HG03280 (cell line): ENCODE data around the gene KANSL3.
"Not testable (repeated sequence)": the region's sequence is repeated elsewhere in the genome, so short reads cannot be mapped to it uniquely, and the experiment has no call there.

Source experiments
- ATAC-seq: cut with Tn5 transposase; IDR thresholded peaks from one replicate; pipeline ENCODE4 v1.9.1; 2021; ENCODE audit warnings: mild to moderate bottlenecking, moderate library complexity; ENCODE audit not compliant: unreplicated experiment

Gene KANSL3

DNA sequence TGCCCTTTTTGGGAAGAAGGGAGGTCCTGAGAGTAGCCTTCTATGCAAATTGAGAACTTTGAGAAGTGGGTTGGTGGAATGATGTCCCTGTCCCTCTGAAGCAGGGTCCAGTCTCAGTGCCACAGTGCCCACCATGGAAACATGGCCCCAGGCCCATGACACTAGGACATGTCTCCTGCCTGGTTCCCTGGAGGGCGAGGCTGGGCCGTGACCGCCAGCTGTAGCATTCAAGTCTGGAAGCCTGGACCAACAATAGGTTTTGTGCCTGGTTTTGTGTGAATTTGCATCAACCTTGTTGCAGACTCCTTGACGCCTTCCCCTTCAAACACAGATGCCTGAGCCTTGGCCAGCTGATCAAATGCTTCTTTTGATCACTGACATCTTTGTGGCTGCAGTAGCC, 74.1 kb downstream of the KANSL3 start:
- ATAC-seq = no peak

DNA sequence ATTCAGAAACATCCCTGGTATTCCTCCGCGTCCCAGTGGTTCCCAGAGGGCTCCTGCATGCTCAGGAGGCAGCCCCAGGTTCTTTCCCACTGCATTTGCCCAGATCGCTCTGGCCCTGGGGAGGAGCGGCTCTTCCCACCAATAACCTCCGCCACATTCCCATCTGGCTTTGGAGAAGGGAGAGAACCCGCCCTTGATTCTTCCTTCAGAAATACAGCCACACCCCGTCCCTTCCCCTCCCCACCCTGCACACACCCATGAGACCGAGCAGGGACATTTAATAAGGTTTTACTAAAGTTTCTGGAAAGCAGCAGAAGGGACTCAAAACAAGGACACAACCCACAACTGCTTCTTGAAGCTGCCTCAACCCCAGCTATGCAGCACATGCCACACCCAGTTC, 79.6 kb downstream of the KANSL3 start:
- ATAC-seq = no peak

DNA sequence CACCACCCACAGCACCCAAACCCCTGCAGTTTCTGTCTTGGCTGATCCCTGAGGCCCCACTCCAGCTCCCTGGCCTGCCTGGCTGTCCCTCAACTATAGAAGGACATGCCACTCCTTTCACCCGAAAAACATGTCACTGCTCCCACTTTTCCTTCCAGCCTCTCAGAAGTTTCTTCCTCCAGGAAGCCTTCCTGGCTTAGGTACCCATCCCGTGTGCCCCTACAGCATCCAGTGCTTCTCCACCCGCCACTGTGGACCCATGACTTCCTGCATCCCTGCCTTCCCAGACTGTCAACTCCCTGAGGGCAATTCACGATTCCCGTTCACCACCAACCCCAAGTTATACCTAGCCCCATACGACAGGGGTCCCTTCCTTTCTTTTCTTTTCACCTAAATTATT, 80.1 kb downstream of the KANSL3 start:
- no peak for ATAC-seq

DNA sequence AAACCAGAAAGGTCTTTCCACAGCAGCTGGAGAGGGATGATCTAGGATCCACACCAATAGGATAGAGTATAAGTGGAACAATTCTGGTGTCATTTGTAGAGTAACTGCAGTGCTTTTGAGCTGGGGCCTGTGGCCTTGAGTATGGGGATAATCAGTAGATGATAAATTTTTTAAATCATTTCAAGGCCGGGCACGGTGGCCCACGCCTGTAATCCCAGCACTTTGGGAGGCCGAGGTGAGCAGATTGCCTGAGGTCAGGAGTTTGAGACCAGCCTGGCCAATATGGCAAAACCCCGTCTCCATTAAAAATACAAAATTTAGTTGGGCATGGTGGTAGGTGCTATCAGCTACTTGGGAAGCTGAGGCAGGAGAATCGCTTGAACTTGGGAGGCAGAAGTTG, 80.7 kb downstream of the KANSL3 start:
- not testable (repeated sequence) for ATAC-seq

DNA sequence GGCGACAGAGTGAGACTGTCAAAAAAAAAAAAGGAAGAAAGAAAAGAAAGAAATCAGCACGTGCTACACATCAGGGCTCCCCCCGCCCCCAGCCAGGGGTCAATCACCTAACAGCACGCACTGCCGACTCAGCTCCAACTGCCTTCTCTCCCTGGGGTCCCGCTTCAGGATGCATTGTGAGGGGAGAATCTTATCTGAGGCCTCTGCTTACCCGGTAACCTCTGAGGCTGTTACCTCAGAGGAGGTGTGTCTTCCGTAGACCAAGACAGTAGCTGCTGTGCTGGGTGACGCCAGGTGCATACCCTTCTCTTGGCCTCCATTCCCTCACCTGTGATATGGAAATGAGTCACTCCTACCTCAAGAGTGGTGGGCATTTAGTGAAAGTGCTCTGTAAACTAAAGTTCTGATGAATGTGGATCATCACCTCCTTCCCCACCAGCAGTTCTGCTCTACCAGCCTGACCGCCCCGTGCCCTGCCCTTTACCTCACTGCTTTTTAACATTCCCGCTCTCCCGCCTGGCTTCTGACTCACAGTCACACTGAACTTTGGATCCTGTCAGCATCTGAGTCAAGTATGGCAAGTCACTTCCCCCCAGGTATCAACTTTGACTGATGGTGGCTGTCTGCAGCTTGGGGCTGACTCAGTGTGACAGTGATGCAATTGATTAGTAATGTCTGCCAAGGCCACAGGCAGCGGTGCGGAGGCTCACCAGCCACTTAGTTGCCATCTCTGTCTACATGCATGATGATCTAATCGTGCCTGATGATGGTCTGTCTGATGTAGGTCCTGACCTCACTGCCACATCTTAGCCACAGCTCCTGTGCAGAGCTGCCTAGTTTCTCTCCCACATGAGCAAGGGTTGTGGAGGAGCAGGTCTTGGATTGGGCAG, 81.4 kb downstream of the KANSL3 start:
- ATAC-seq = no peak

DNA sequence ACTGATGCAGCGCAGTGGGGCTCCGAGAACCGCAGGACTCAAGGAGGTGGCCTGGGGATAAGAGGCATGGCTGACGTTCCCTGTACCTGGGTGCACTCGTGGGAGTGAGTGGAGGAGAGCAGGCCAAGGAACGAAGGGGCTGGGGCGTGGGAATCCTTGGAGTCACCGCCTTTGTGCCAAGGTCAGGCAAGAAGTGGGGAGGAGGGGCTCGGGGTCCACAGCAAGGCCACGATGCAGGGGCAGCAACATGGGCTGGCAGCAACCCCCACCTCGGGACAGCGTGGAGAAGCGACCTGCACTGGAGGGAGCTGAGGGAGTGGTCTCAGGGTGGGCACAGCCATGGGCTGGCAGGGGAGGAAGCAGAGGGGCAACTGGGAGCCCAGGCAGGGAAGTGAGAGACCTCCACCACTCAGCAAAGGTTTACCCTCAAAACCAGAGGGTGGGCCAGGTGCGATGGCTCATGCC, 82.9 kb downstream of the KANSL3 start:
- ATAC-seq = no peak

DNA sequence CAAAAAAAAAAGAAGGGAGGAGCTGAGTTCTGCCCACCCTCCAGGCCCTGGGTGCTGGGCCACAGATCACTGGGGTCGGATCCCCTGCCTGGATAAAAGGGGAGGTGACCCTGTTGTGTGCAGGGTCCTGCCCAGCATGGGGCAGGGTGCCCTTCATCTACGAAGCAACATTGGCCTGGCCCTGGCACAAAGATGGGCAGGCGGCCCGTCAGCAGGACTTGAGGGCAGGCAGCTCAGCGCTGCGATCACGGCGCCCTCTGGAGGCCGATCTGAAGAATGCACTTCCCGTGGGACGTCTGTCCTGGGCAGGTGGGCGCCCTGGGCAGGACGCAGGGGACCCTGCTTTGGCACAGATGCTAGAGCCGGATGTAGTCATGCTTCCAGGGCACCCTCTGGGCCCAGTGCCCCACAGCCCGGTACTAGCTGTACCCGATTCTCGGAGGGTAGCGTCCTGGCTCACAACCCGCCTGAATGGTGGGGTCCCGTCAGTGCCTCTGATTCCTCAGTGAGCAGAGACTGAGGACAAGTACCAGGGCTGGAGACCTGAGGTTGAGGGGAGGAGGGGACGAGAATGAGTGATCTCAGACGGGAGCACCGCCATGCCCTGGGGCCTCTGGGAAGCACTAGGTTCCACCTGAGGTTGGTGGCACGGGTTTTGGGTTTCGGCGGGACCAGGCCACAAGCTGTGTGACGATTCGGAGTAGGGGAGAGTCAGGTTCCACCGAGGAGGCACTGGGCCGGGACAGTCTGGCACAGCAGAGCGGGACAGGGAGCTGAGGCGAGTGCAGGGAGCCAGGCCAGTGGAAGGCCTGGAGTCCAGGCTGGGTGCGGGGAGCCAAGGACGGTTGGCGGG, 83.6 kb downstream of the KANSL3 start:
- peak; percentile 61 for ATAC-seq

DNA sequence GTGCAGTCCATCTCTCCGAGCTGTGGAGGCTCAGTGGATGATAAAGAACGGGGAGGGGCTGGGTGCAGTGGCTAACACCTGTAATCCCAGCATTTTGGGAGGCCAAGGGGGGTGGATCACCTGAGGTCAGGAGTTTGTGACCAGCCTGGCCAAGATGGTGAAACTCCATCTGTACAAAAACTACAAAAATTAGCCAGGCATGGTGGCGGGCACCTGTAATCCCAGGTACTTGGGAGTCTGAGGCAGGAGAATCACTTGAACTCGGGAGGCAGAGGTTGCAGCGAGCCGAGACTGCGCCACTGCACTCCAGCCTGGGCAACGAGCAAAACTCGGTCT, 84.2 kb downstream of the KANSL3 start:
- ATAC-seq = not testable (repeated sequence)

DNA sequence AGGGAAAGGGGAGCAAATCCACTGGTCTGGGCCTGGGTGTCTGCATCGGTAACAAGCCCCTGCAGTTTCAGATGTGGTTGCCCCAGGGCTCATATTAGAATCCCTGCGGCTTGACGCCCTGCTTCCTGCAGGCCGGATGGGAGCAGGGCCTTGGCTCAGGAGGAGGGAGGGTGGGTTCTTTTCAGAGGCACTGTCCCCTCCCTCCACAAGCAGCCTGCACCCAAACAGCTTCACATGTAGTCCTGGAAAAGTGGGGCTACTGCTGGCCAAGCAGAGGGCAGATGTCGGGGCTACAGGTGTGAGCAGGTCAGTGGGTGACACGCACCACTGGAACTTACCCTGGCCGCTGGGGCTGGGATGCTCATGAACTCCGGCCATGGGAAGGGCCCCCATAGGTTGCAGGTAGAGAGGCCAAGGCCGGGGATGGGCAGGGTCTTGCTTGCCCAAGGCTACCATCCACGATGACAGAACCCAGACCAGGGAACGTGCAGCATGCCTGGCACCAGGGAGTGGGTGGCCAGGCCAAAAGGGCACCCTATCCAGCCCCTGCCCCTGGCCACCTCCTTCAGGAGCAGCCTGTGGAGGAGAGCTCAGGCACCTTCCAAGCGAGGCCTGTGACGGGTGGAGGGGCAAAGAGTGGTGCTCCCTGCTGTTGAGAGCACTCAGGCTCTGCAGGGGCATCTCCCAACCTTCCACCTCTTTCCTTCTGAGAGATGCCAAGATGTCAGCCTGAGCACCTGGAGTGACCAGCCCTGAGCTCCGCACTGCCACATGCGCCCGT, 84.7 kb downstream of the KANSL3 start:
- ATAC-seq = no peak

DNA sequence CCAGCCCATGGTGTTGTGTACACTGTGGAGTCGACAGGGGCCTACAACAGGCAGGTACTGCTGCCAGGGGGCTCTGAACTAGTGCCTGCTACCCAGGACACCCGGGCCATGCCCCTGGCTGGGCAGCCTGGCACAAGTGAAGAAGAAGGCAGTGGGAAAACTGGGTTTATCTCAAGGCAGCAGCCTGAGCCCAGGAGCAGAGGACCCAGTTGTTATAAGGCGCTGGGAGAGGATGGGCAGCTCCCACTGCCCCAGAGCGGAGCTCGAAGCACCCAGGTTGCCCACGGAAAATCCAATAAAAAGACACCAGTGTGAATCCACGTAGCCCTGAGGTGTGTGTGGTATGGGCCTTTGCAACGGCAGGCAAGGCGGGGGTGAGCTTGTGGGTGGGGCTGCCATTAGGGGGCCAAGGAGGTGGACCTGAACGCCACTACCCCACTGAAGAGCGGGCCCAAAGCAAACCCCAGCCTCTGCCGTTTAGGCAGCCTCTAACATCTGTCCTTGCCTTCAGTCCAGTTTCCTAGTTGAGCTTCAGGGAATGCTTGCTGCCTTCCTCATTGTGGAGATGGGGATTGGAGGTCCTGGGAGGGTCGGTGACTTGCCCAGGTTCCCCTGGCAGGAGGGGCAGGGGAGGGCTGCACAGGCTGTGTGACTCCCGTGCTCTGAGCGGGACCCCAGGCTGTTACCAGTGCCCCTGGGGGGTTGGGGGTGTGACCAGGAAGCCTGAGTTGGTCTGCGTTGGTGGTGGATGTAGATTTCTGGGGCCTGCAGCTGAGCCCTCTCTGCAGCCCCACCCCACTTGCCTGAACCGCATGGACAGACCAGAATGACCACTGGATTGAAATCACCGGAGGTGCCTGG, 85.6 kb downstream of the KANSL3 start:
- ATAC-seq = no peak

DNA sequence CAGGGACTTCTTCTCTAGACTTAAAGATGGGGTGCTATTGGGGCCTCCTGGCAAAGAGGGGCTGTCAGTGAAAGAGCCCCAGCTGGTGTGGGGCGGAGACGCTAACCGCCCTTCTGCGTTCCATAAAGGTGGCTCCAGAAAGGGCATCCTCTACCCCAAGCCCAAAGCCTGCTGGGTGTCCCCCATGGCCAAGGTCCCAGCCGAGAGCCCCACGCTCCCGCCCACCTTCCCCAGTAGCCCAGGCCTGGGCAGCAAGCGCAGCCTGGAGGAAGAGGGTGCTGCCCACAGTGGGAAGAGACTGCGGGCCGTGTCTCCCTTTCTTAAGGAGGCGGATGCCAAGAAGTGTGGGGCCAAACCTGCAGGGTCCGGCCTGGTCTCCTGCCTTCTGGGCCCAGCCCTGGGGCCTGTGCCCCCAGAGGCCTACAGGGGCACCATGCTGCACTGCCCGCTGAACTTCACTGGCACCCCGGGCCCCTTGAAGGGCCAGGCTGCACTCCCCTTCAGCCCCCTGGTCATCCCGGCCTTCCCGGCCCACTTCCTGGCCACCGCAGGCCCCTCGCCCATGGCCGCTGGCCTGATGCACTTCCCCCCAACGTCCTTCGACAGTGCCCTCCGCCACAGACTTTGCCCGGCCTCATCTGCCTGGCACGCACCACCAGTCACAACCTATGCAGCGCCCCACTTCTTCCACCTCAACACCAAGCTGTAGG, 86.4 kb downstream of the KANSL3 start:
- ATAC-seq = no peak

DNA sequence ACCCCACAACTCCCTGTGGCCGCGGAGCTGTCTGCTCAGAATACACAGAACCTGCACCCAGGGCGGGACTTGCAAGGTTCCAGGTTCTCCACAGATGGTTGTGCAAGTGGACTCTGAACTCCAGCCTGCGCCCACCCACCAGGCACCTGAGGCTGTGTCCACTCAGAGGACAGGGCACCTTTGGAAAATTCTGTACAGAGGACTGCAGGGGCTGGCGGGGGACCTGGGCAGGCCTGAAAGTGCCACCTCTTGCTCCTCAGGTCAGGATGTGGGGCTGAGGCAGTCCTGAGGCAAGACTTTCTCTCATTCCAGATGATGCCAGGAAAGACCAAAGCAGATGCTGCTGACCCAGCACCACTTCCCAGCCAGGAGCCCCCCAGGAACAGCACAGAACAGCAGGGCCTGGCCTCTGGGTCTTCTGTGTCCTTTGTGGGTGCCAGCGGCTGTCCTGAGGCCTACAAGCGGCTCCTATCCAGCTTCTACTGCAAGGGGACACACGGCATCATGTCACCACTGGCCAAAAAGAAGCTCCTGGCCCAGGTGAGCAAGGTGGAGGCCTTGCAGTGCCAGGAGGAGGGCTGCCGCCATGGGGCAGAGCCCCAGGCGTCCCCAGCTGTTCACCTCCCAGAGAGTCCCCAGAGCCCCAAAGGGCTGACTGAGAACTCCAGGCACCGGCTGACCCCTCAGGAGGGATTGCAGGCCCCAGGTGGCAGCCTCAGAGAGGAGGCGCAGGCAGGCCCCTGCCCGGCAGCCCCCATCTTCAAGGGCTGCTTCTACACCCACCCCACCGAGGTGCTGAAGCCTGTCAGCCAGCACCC, 87.1 kb downstream of the KANSL3 start:
- ATAC-seq = no peak

DNA sequence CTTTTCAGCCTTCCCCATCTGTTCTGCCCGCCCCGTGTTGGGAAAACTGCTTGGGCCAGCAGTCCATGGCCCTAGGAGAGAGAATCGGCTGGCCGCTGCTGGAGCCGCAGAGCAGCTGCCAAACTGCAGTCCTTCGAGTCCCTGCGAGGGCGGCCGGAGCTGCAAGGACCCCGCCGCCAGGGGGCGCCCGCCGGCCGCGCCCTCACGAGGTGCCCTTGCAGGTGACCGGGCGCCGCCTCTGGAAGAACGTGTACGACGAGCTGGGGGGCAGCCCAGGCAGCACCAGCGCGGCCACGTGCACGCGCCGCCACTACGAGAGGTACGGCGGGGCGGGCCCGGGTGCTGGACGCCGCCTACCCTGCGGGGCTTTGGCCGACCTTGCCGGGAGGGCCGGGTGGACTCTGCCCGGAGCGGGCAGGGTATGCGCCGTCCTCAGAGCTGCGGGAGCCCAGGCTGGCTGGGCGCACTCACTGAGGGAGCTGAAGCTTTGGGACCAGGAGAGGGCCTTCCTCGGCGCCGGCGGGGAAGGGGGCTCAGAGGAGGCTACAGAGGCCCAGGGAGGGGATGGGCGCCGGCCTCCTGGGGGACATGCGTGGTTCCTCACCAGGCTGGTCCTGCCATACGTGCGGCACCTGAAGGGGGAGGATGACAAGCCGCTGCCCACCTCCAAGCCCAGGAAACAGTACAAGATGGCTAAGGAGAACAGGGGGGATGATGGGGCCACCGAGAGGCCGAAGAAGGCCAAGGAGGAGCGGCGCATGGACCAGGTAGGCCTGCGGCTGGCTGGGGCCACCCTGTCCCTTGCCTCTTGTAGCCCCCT, 87.9 kb downstream of the KANSL3 start:
- no peak for ATAC-seq

DNA sequence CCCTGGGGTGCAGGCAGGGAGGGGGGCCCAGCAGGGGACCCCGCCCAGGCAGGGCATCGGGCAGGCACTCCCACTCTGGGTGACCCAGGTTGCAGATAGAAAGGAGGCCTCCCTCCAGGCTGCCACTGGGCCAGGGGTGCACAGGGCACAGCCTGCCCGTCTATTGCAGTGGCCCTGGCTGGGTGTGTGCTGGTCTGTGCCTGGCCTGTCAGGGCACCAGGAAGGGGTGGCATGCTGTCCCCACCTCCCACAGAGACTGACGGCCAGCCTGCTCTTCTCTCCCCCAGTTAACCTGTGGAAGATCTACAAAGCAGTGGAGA, 88.7 kb downstream of the KANSL3 start:
- ATAC-seq = no peak

DNA sequence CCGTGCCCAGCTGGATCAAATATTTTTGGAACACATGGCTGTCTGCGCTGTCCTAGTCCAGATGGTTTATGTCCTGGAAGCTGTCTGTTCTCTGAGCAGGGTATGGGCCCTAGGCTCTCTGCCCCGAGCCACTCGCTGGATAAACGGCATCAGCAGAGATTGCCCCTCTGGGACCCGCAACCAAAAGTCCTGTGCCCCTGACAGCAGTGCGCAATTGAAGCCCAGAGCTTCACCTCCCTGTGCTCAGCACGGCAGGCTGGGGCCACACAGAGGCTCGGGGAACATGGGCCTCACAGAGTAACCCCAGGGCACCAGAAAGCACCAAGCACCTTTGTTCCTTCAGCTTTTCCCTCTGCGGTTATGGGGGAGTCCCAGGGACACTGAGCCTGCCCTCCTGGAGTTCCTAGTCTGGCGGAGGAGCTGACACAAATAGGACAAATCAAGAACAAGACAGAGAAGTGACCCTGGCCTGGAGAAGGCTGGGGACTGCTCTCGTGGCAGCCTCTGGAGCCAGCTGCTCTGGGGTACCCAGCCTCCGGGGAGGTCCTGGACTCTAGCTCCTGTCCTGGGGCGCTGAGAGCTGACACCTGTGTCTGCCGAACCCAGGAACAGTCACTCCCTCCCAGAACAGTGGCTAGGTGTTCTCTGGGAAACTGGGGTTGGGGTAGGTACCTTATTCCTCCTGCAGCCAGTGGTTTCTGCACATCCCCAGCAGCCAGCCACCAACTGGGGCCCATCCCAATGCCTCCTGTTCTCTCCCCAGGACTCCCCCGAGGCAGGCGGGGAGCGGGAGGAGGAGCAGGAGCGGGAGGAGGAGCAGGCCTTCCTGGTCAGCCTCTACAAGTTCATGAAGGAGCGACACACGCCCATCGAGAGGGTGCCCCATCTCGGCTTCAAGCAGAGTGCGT, 89.3 kb downstream of the KANSL3 start:
- no peak for ATAC-seq

DNA sequence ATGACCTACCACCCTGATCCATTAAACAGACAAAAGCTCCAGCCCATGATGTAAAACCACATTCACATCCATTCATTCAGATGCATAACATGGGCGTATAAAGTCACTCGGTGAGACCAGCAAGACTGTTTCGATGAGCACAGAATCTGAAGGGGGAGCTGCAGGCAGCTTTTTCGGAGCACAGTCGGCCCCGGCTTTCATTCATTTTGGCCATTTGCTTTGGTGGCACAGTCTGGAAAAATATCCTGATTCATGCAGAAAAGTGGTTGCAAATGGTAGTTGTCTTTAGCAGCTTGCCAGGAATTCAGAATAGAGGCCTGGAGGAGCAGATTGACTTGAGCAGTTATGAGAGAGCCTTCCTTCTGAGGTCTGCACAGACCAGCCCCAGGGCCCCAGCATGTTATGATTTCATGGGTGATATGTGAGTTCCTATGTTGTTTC, 90.4 kb downstream of the KANSL3 start:
- no peak for ATAC-seq

DNA sequence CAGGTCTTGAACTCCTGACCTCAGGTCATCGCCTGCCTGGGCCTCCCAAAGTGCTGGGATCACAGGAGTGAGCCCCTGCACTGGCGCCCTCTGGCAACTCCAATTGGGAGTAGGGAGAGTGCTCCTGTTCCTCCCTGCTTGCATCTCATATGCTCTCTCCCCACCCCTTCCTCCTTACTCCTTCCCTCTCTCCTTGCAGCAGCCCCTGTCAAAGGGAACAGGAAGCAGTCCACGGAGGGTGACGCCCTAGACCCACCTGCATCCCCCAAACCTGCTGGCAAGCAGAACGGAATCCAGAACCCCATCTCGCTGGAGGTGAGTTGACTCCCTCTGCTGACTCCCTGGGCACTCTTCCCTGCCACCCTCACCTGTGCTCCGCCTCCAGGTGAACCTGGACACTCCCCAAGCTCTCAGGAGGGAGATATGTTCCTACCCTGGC, 90.9 kb downstream of the KANSL3 start:
- ATAC-seq = no peak
